ENCODE data around the gene QTRT2.

QTRT2 gene

GRCh38 chr3:114078126-114078525, 21.6 kb downstream of the QTRT2 start:
- no peak for DNase-seq (ENCODE audit: low read depth)

- no peak for DNase-seq (ENCODE audit: low read depth)
These were observed 23.2 kb downstream of the QTRT2 start for GRCh38 chr3:114079761-114080160.

- no peak for DNase-seq (ENCODE audit: low read depth)
These were observed 23.7 kb downstream of the QTRT2 start for GRCh38 chr3:114080201-114080600.

GRCh38 chr3:114081037-114081436, 24.5 kb downstream of the QTRT2 start:
- no peak for DNase-seq (ENCODE audit: low read depth)

GRCh38 chr3:114083112-114083511, 26.6 kb downstream of the QTRT2 start:
- no peak for DNase-seq (ENCODE audit: low read depth)

- DNase-seq (ENCODE audit: low read depth) = no peak
These were observed 29.8 kb downstream of the QTRT2 start for GRCh38 chr3:114086356-114086755.

- no peak for DNase-seq (ENCODE audit: low read depth)
These were observed 33.1 kb downstream of the QTRT2 start for GRCh38 chr3:114089675-114090074.

- no peak for DNase-seq (ENCODE audit: low read depth)
These were observed 35.8 kb downstream of the QTRT2 start for GRCh38 chr3:114092151-114093015.

- no peak for DNase-seq (ENCODE audit: low read depth)
These were observed 36.5 kb downstream of the QTRT2 start for GRCh38 chr3:114093016-114093380.

- peak; percentile 56 for DNase-seq (ENCODE audit: low read depth)
These were observed 37.1 kb downstream of the QTRT2 start for GRCh38 chr3:114093596-114093995.

GRCh38 chr3:114095796-114096195, 39.3 kb downstream of the QTRT2 start:
- DNase-seq (ENCODE audit: low read depth) = no peak

- DNase-seq (ENCODE audit: low read depth) = no peak
These were observed 44.6 kb downstream of the QTRT2 start for GRCh38 chr3:114101101-114101500.

GRCh38 chr3:114103181-114103580, 46.6 kb downstream of the QTRT2 start:
- no peak for DNase-seq (ENCODE audit: low read depth)

- DNase-seq (ENCODE audit: low read depth) = no peak
These were observed 47.3 kb downstream of the QTRT2 start for GRCh38 chr3:114103858-114104257.

- no peak for DNase-seq (ENCODE audit: low read depth)
These were observed 47.9 kb downstream of the QTRT2 start for GRCh38 chr3:114104414-114104813.

GRCh38 chr3:114108137-114108536, 51.6 kb downstream of the QTRT2 start:
- no peak for DNase-seq (ENCODE audit: low read depth)

- no peak for DNase-seq (ENCODE audit: low read depth)
These were observed 53.9 kb downstream of the QTRT2 start for GRCh38 chr3:114110439-114110838.

GRCh38 chr3:114111060-114111770, 54.7 kb downstream of the QTRT2 start:
- DNase-seq (ENCODE audit: low read depth) = no peak

GRCh38 chr3:114112696-114113095, 56.2 kb downstream of the QTRT2 start:
- DNase-seq (ENCODE audit: low read depth) = no peak

GRCh38 chr3:114114719-114115118, 58.2 kb downstream of the QTRT2 start:
- DNase-seq (ENCODE audit: low read depth) = no peak

- no peak for DNase-seq (ENCODE audit: low read depth)
These were observed 58.6 kb downstream of the QTRT2 start for GRCh38 chr3:114115143-114115542.

GRCh38 chr3:114119776-114120175, 63.2 kb downstream of the QTRT2 start:
- no peak for DNase-seq (ENCODE audit: low read depth)

- no peak for DNase-seq (ENCODE audit: low read depth)
These were observed 63.7 kb downstream of the QTRT2 start for GRCh38 chr3:114120211-114120610.
